Large intestine (tissue), 3 donors: ENCODE data around the gene ASCC1. TPM values are rescaled to one million over a fixed set of nuclear protein-coding genes. Genes with fewer than 3 reads are reported as not detected.

ENCODE experiments used
- DNase-seq, 2 donors: peaks; one replicate each; pipeline versions ENCODE4 v3.0.0 to v3.0.0-alpha.2; 2013
- H3K27ac ChIP-seq: one replicate; pipeline ENCODE4 v1.5.1; 2013; ENCODE audit warnings: low read length
- H3K27me3 ChIP-seq: 2 replicates; pipeline ENCODE4 v1.6.1; 2013; ENCODE audit warnings: low read length; ENCODE audit not compliant: control insufficient read depth, insufficient read depth
- H3K36me3 ChIP-seq: 2 replicates; pipeline ENCODE4 v1.6.1; 2013; ENCODE audit warnings: low read length; ENCODE audit not compliant: control insufficient read depth, insufficient read depth
- H3K4me1 ChIP-seq: one replicate; pipeline ENCODE4 v1.6.1; 2013; ENCODE audit warnings: low read length; ENCODE audit not compliant: control insufficient read depth, insufficient read depth
- H3K4me3 ChIP-seq: one replicate; pipeline ENCODE4 v1.5.1; 2013; ENCODE audit warnings: low read length
- H3K9me3 ChIP-seq: one replicate; pipeline ENCODE4 v1.6.1; 2013; ENCODE audit warnings: mild to moderate bottlenecking, low read depth, low read length, moderate library complexity; ENCODE audit not compliant: control insufficient read depth
- WGBS: methylation state at CpG from one replicate; pipeline ENCODE4 v1.1.5; 2013; ENCODE audit warnings: low lambda C conversion rate; ENCODE audit not compliant: insufficient coverage; 5-methylcytosine and 5-hydroxymethylcytosine counted together
- polyA plus RNA-seq: library from polyadenylated mRNA; unstranded; fragments of 120-200 nt; gene quantifications from one replicate; pipeline ENCODE4 v1.2.1, GENCODE V29; 2013

ASCC1 gene
- polyA plus RNA-seq, 1 donor = 23.1 TPM

- no CpG with 5 or more reads among the region's 12 CpGs for WGBS
- Histone ChIP-seq H3K27me3 (no peaks in the 10 kb centered on the region), H3K9me3 (no peaks in the 10 kb centered on the region), H3K36me3 (no peaks in the 10 kb centered on the region), H3K4me3 (no peak overlapping the region), H3K27ac (no peak overlapping the region), H3K4me1 (no peaks in the 10 kb centered on the region)
- no peak for DNase-seq
Measured at GRCh38 chr10:72075376-72076115, 140.5 kb downstream of the ASCC1 start.

- no peaks in the 10 kb centered on the region for H3K9me3 ChIP-seq
- H3K36me3 ChIP-seq = no peaks in the 10 kb centered on the region
- no peaks in the 10 kb centered on the region for H3K27me3 ChIP-seq
- DNase-seq = no peak
- H3K4me3 ChIP-seq = no peak overlapping the region
- H3K27ac ChIP-seq = no peak overlapping the region
- H3K4me1 ChIP-seq = no peaks in the 10 kb centered on the region
- 80% methylated on average over 1 of the region's 18 CpGs for WGBS
Measured at GRCh38 chr10:72074574-72075375, 141.3 kb downstream of the ASCC1 start.

- no peaks in the 10 kb centered on the region for H3K36me3 ChIP-seq
- H3K27me3 ChIP-seq = no peaks in the 10 kb centered on the region
- H3K4me3 ChIP-seq = no peak overlapping the region
- H3K4me1 ChIP-seq = no peaks in the 10 kb centered on the region
- H3K9me3 ChIP-seq = no peaks in the 10 kb centered on the region
- no peak overlapping the region for H3K27ac ChIP-seq
- no peak for DNase-seq
- WGBS = no CpG with 5 or more reads among the region's 14 CpGs
Measured at GRCh38 chr10:72073708-72074573, 142.1 kb downstream of the ASCC1 start.

GRCh38 chr10:72072639-72073038, 143.4 kb downstream of the ASCC1 start:
- no peaks in the 10 kb centered on the region for H3K9me3 ChIP-seq
- H3K36me3 ChIP-seq = no peaks in the 10 kb centered on the region
- no peak for DNase-seq
- H3K27ac ChIP-seq = no peak overlapping the region
- no peaks in the 10 kb centered on the region for H3K27me3 ChIP-seq
- no peak overlapping the region for H3K4me3 ChIP-seq
- WGBS = no CpG with 5 or more reads among the region's 5 CpGs
- no peaks in the 10 kb centered on the region for H3K4me1 ChIP-seq

GRCh38 chr10:72072046-72072445, 144.0 kb downstream of the ASCC1 start:
- no peaks in the 10 kb centered on the region for H3K9me3 ChIP-seq
- H3K27me3 ChIP-seq = no peaks in the 10 kb centered on the region
- no CpG with 5 or more reads among the region's 5 CpGs for WGBS
- no peaks in the 10 kb centered on the region for H3K4me1 ChIP-seq
- H3K4me3 ChIP-seq = no peak overlapping the region
- no peak overlapping the region for H3K27ac ChIP-seq
- no peaks in the 10 kb centered on the region for H3K36me3 ChIP-seq
- DNase-seq = no peak

GRCh38 chr10:72069751-72070526, 146.1 kb downstream of the ASCC1 start:
- Histone ChIP-seq H3K36me3 (no peaks in the 10 kb centered on the region), H3K27ac (no peak overlapping the region), H3K4me3 (no peak overlapping the region), H3K9me3 (no peaks in the 10 kb centered on the region), H3K4me1 (no peaks in the 10 kb centered on the region), H3K27me3 (no peaks in the 10 kb centered on the region)
- WGBS = no CpG with 5 or more reads among the region's 7 CpGs
- DNase-seq = no peak

GRCh38 chr10:72068901-72069446, 147.1 kb downstream of the ASCC1 start:
- no peak overlapping the region for H3K4me3 ChIP-seq
- no CpG with 5 or more reads among the region's 12 CpGs for WGBS
- no peaks in the 10 kb centered on the region for H3K36me3 ChIP-seq
- H3K4me1 ChIP-seq = peaks cover 2% of the 10 kb centered on the region
- H3K9me3 ChIP-seq = no peaks in the 10 kb centered on the region
- no peak for DNase-seq
- H3K27me3 ChIP-seq = no peaks in the 10 kb centered on the region
- no peak overlapping the region for H3K27ac ChIP-seq

- Histone ChIP-seq H3K4me1 (peaks cover 10% of the 10 kb centered on the region), H3K27me3 (no peaks in the 10 kb centered on the region), H3K9me3 (no peaks in the 10 kb centered on the region), H3K27ac (no peak overlapping the region), H3K4me3 (no peak overlapping the region), H3K36me3 (no peaks in the 10 kb centered on the region)
- no CpG with 5 or more reads among the region's 11 CpGs for WGBS
- no peak for DNase-seq
Measured at GRCh38 chr10:72068126-72068765, 147.8 kb downstream of the ASCC1 start.

GRCh38 chr10:72067463-72068125, 148.5 kb downstream of the ASCC1 start:
- no peak overlapping the region for H3K27ac ChIP-seq
- no peaks in the 10 kb centered on the region for H3K36me3 ChIP-seq
- H3K4me3 ChIP-seq = no peak overlapping the region
- H3K27me3 ChIP-seq = no peaks in the 10 kb centered on the region
- peaks cover 12% of the 10 kb centered on the region for H3K4me1 ChIP-seq
- no peaks in the 10 kb centered on the region for H3K9me3 ChIP-seq
- DNase-seq = no peak
- no CpG with 5 or more reads among the region's 13 CpGs for WGBS
